HEK293 (cell line): Measurements from ENCODE around the gene IGF1R.

Experiments
- CTCF ChIP-seq: fragments of 450-650 bp; formaldehyde crosslinking; IDR thresholded peaks from 2 replicates; pipeline ENCODE4 v1.5.1; 2016; ENCODE audit warnings: missing biosample characterization, missing genetic modification characterization
- PBX3 ChIP-seq: sonication (generic); formaldehyde crosslinking; IDR thresholded peaks from 2 replicates; pipeline ENCODE4 v1.8.1; 2022; ENCODE audit warnings: mild to moderate bottlenecking, moderate library complexity, missing genetic modification reagents
- REST ChIP-seq: fragments of 450-650 bp; formaldehyde crosslinking; IDR thresholded peaks from 2 replicates; pipeline ENCODE4 v1.5.1; 2016; ENCODE audit warnings: missing biosample characterization, missing genetic modification characterization
- SALL2 ChIP-seq: fragments of 450-650 bp; formaldehyde crosslinking; IDR thresholded peaks from 2 replicates; pipeline ENCODE4 v1.5.0; 2017; ENCODE audit warnings: missing biosample characterization, mild to moderate bottlenecking, missing genetic modification characterization, borderline replicate concordance
- ZNF146 ChIP-seq: fragments of 450-650 bp; formaldehyde crosslinking; IDR thresholded peaks from 2 replicates; pipeline ENCODE4 v1.5.1; 2016; ENCODE audit warnings: missing biosample characterization, missing genetic modification characterization
- ZNF221 ChIP-seq: fragments of 450-650 bp; formaldehyde crosslinking; IDR thresholded peaks from 2 replicates; pipeline ENCODE4 v1.5.1; 2017; ENCODE audit warnings: missing biosample characterization, missing genetic modification characterization, borderline replicate concordance
- ZNF274 ChIP-seq, 2 experiments: fragments of 200-500 bp in 1 of 2; fragments of 450-650 bp in 1 of 2; sonication (Bioruptor generic) in 1 of 2; formaldehyde crosslinking in 1 of 2; IDR thresholded peaks; 2 replicates each; pipeline versions ENCODE4 v1.5.1 to v1.6.1; 2014 to 2016; ENCODE audit warnings: borderline replicate concordance in 1 of 2, inconsistent platforms in 1 of 2, low read length in 1 of 2, missing biosample characterization in 1 of 2, missing genetic modification characterization in 1 of 2
- ZNF510 ChIP-seq: fragments of 450-650 bp; formaldehyde crosslinking; IDR thresholded peaks from 2 replicates; pipeline ENCODE4 v1.5.1; 2018; ENCODE audit warnings: mild to moderate bottlenecking, missing genetic modification characterization, missing biosample characterization; ENCODE audit not compliant: insufficient replicate concordance
- ZNF549 ChIP-seq: fragments of 450-650 bp; IDR thresholded peaks from 2 replicates; pipeline ENCODE4 v1.5.1; 2018; ENCODE audit warnings: missing biosample characterization, missing genetic modification characterization, mild to moderate bottlenecking, inconsistent platforms, moderate library complexity

- no peak for TF ChIP-seq SALL2 (tag by site-specific recombination)
- no peak for TF ChIP-seq ZNF221 (tag by site-specific recombination)
- no peak for TF ChIP-seq CTCF
- no peak for TF ChIP-seq ZNF510
- no peak for TF ChIP-seq ZNF274 (IDR thresholded peaks at IDR 0.05; ENCODE audit: low read length)
- TF ChIP-seq ZNF274 (tag by site-specific recombination; IDR thresholded peaks at IDR 0.05; ENCODE audit: borderline replicate concordance) = no peak
- no peak for TF ChIP-seq PBX3 (CRISPR knock-in tag)
- TF ChIP-seq ZNF146 (tag by site-specific recombination) = no peak
- no peak for TF ChIP-seq ZNF549
- no peak for TF ChIP-seq REST
Observed at GRCh38 chr15:98706387-98706786, 58.0 kb downstream of the IGF1R start.
